ENCODE results near the gene FAM151B. TPM values are rescaled to one million over a fixed set of nuclear protein-coding genes. Genes with fewer than 3 reads are reported as not detected.

Gene FAM151B
- total RNA-seq, 2 experiments from 2014 or later, result not detected

DNA sequence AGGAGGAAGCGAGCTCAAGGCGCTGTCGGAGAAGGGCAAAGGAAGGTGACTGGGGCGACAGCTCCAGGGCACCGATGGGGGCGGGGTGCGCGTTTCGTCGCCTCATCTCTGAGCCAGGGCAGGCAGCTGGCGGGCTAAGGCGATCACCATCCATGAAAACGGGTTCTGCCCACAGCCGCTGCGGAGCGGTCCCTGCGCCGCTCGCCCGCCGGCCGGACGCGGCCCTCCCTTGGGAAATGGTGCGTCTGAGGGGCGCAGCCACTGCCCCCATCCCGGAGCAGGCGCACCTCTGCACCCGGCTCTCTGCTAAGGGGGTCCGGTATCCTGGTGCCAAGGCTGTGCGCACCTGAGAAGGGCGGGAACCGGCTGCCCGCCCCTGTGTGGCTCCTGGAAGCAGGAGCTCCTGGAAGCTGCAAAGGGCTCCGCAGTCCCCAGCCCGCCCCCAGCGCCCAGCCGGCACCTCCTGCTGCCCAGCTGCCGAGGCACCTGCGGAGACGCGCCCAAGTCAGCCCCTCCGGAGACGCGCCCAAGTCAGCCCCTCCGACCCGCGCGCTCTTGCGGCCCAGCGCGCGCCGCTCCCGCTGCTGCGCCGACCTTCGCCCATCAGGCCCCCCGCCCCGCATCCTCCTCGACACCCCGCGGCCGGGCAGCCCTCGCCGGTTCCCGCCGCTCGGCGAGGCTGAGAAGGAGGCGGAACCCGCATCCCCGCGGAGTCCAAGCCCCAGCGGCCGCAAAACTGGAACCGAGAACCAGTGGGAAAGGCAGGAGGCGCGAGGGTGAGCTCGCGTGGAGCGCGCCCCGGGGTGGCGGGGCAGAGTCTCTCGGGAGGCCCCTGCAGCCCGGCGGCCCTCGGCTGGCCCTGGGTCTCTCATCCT is 81.4 kb downstream of the FAM151B start:
- no peaks in the 10 kb centered on the region for H3K4me1 ChIP-seq (ENCODE audit: insufficient read depth, low read length, poor library complexity, severe bottlenecking)
- CTCF ChIA-PET (ENCODE audit: unreplicated experiment), result no interaction called here
- no TSS peak for BruUV-seq (replicated peaks)
- POLR2A ChIA-PET, result no interaction called here
- no peaks in the 10 kb centered on the region for H3K9me2 ChIP-seq (ENCODE audit: insufficient read depth, low read length)
- no peak overlapping the region for H3K27ac ChIP-seq (ENCODE audit: low read depth, low read length, poor library complexity, severe bottlenecking)
- H3K9me3 ChIP-seq (ENCODE audit: low read length), result no peaks in the 10 kb centered on the region
- H3K79me2 ChIP-seq (ENCODE audit: insufficient read depth, low read depth, low read length), result no peaks in the 10 kb centered on the region
- H2AFZ ChIP-seq (ENCODE audit: low read length), result no peak overlapping the region
- H3K4me3 ChIP-seq (ENCODE audit: low read depth, low read length, poor library complexity, severe bottlenecking), result no peak overlapping the region
- intact Hi-C loops (cut with micrococcal nuclease; ENCODE audit: unreplicated experiment), result no loop called here
- no peaks in the 10 kb centered on the region for H4K20me1 ChIP-seq (ENCODE audit: insufficient read depth, low read length)
- no peak for DNase-seq (ENCODE audit: low spot score)
- no peaks in the 10 kb centered on the region for H3K36me3 ChIP-seq (ENCODE audit: insufficient read depth, low read length)
- no peak for TF ChIP-seq EZH2phosphoT487 (IDR thresholded peaks at IDR 0.05; ENCODE audit: borderline replicate concordance, low read depth, low read length)
- TF ChIP-seq, protein P1, sequence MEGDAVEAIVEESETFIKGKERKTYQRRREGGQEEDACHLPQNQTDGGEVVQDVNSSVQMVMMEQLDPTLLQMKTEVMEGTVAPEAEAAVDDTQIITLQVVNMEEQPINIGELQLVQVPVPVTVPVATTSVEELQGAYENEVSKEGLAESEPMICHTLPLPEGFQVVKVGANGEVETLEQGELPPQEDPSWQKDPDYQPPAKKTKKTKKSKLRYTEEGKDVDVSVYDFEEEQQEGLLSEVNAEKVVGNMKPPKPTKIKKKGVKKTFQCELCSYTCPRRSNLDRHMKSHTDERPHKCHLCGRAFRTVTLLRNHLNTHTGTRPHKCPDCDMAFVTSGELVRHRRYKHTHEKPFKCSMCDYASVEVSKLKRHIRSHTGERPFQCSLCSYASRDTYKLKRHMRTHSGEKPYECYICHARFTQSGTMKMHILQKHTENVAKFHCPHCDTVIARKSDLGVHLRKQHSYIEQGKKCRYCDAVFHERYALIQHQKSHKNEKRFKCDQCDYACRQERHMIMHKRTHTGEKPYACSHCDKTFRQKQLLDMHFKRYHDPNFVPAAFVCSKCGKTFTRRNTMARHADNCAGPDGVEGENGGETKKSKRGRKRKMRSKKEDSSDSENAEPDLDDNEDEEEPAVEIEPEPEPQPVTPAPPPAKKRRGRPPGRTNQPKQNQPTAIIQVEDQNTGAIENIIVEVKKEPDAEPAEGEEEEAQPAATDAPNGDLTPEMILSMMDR (conservative IDR thresholded peaks at IDR 0.05; ENCODE audit: low read length), result no peak
- no peak overlapping the region for H3K4me2 ChIP-seq (ENCODE audit: low read length)

DNA sequence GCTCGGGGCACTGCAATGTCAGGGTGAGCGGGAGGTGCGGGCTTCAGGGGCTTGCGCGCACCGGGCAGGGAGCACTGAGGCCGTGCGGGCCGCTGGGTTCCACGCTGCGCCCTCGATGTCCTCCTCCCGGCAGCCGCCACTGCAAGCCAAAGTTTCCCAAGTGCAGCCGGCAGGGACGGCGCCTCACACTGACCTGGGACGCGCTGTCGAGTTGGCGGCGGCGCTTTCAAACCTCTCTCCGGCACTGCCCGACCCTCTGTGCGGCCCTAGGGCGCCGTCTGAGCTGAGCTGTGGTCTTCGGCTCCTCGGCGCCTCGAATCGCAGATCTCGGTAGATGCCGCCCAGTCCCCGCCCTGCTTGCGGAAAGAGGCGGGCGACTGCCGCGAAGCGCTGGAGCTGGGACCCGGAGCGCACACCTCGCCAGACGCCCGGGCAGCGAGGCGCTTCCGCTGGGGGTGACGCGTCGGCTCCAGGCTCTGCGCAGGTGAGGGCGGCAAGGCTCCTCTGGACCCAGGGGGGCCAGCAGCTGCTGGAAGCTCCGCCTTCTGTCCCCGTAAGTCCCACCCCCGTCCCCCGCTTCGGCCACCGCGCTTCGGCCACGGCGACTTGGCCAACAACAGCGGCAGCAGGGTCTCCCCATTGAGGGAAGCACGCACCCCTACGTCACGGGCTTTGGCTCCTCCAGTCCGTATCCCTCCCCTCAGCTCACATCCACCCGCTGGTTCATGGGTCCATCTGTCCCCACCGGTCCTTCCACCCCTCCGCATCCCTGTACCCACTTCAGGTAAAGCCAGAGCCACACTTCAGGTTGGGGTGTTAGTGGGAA is 82.3 kb downstream of the FAM151B start, which contains the start of gene ANKRD34B:
Gene ANKRD34B (minus strand): TSS at position 320 of the 826 bp plus-strand sequence. CDS start 10,261 bp downstream, outside the sequence.
- intact Hi-C loops (cut with micrococcal nuclease; ENCODE audit: unreplicated experiment), result no loop called here
- no peak within 1 kb of the TSS for H3K27ac ChIP-seq (ENCODE audit: low read depth, low read length, poor library complexity, severe bottlenecking)
- no peaks in the 10 kb centered on the region for H3K79me2 ChIP-seq (ENCODE audit: insufficient read depth, low read depth, low read length)
- H3K4me1 ChIP-seq (ENCODE audit: insufficient read depth, low read length, poor library complexity, severe bottlenecking), result no peaks in the 10 kb centered on the region
- no TSS peak for BruUV-seq (replicated peaks)
- ChIA-PET CTCF (ENCODE audit: unreplicated experiment) (no interaction called here), POLR2A (no interaction called here)
- no peak within 1 kb of the TSS for H2AFZ ChIP-seq (ENCODE audit: low read length)
- no peak within 1 kb of the TSS for H3K4me3 ChIP-seq (ENCODE audit: low read depth, low read length, poor library complexity, severe bottlenecking)
- no peaks in the 10 kb centered on the region for H3K9me2 ChIP-seq (ENCODE audit: insufficient read depth, low read length)
- no peak for TF ChIP-seq EZH2phosphoT487 (IDR thresholded peaks at IDR 0.05; ENCODE audit: borderline replicate concordance, low read depth, low read length)
- TF ChIP-seq, protein P1 (conservative IDR thresholded peaks at IDR 0.05; ENCODE audit: low read length), result no peak
- DNase-seq (ENCODE audit: low spot score), result no peak
- no peaks in the 10 kb centered on the region for H4K20me1 ChIP-seq (ENCODE audit: insufficient read depth, low read length)
- no peaks in the 10 kb centered on the region for H3K36me3 ChIP-seq (ENCODE audit: insufficient read depth, low read length)
- no peak within 1 kb of the TSS for H3K4me2 ChIP-seq (ENCODE audit: low read length)
- no peaks in the 10 kb centered on the region for H3K9me3 ChIP-seq (ENCODE audit: low read length)

All from OCI-LY7 (cell line).